ENCODE measurements around the gene PHF21A.
"Not testable (repeated sequence)": the region's sequence is repeated elsewhere in the genome, so short reads cannot be mapped to it uniquely, and the experiment has no call there.

PHF21A gene

DNA sequence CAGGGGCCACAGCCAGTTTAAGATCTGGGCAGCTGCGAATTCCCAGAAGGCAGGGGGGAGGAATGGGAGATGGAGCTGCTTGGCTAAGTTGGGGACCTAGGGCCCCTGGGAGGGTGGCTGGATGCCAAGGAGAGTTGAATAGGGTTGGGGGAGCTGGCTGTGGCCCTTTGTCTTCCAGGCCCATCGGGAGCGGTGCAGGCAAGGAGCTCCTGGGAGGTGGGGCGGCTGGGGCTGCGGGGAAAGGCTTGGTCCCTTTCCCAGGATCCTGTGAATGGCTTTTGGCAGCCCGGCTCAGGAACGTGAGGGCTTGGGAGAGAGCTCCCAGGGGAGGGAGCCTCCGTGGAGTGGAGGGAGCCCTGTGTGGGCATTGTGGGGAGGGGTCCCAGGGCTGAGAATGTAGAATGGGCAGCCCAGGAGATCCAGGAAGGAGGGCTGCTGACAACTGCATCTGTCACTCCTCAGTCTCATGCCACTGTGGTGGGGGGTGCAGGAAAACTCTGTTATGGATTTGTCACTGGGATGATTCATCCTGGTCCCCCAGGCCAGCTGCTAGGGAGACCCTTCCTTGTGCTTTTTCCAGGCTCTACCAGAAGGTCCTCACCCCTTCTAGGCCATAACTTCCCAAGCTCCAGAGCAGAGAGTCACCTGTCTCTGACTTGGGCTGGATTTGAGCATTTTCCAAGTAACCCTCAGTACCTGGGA is 220.2 kb downstream of the PHF21A start:
- no peak for DNase-seq

DNA sequence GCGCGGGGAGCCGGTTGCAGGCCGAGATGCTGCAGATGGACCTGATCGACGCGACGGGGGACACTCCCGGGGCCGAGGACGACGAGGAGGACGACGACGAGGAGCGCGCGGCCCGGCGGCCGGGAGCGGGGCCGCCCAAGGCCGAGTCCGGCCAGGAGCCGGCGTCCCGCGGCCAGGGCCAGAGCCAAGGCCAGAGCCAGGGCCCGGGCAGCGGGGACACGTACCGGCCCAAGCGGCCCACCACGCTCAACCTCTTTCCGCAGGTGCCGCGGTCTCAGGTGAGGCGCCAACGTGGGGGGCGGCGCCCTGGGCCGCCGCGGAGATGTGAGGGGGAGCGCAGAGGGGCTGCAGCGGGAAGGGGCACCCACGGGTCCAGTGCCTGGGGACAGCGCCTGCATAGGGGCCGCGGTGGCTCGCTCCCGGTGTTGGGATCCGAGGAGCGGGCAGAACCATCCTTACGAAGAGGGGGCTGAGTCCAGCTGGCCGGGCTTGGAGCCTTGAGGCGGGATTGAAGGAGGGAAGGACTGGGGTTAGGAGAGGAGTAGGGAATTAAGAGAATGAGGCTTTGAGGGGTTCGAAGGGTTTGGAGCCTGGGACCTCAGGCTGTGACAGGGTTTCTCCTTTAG is 221.0 kb downstream of the PHF21A start:
- DNase-seq, result not testable (repeated sequence)

DNA sequence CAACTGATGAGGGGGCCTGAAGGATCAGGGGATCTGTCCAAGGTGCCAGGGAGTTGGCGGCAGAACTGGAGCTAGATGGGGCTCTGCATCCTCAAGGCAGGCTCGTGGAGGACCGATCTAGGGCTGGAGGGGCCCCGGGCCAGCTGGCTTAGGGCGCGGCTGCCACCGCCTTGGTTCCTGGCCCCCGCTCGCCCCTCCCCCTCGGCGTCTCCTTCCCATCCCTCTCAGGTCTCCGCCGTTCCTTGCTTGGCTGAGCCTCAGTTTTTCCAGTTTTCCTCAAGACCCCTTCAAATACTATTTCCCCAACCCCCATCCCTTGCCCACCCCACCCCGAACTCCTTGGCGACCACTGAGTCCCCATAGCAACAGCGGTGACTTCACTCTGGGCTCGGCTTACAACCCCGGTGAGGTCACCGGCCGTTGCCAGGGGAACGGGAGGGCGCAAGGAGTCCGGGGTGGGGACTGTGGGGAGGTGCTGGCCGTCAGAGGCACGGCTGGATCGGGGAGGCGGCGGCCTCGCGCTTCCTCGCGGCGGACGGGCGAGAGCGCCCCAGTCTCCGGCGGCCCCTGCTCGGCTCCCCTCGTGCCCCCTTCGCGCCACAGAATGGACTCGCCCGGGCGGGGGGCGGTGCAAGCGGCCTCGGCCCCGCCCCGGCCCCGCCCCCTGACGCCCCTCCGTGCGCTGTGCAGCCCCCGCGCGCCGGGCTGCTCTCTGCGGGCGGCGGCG is 221.6 kb downstream of the PHF21A start:
- peak in 3 of 5 donors; percentile 47 to 48 (median 48) for DNase-seq

DNA sequence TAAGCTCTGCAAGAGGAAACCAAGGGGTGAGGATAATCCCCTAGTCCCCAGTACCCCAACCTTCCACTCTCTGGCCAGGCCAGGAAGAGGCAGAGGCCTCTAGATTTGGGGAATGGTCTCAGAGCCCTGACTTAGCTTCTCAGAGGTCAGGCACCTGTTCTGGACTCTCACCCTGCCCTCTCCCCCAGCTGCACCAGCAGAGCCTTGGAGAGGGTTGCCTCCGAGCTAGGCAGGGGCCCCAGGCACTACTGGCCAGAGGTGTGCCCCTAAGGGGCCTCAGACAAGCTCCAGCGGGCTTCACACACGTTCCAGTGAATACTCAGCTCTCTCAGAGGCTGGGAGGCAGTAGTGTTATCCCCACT is 222.2 kb downstream of the PHF21A start:
- no peak for DNase-seq

DNA sequence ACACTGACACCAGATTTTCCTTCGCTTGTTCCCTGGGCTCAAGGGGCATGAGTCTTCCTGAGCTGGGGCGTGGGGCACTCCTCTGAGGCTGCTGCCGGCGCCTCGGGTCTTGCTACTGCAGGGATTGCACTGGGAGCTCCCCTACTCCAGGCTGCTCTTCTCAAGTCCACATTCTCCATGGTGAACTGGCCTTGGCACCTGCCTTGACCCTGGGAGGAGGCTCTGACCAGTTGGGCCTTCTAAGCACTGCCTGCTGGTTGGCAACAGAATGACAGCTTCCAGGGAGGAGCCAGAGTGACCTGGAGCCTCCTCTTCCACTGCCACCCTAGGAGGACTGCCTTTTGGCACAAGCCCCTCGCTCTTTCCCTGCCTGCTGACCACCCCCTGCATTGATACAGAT is 223.7 kb downstream of the PHF21A start:
- no peak for DNase-seq

DNA sequence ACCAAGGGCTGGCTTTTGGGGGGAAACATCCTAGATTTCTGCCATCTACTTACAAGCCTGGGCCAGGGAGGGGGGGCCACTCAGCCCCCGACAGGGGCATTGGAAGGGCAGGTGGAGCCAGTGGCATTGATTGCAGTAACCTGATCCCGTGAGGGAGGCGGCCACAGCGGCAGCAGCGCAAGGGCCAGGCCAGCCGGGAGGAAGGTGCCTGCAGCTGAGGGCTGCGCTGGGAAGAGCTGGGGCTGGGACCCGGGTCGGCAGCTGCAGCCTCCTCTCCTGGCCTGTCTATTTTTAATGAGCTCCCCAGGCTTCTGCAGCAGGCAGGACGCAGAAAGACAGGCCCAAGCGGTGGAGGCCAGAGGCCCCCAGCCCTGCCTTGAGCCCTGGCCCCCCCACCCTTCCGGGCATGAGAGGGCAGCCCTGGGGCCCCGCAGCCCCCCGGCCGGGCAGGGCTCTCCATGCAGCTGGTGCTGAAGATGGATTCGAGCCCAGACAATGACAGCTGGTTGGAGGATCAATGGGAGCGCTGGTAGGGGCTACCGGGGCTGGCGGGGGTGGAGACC is 224.8 kb downstream of the PHF21A start:
- DNase-seq, result no peak

DNA sequence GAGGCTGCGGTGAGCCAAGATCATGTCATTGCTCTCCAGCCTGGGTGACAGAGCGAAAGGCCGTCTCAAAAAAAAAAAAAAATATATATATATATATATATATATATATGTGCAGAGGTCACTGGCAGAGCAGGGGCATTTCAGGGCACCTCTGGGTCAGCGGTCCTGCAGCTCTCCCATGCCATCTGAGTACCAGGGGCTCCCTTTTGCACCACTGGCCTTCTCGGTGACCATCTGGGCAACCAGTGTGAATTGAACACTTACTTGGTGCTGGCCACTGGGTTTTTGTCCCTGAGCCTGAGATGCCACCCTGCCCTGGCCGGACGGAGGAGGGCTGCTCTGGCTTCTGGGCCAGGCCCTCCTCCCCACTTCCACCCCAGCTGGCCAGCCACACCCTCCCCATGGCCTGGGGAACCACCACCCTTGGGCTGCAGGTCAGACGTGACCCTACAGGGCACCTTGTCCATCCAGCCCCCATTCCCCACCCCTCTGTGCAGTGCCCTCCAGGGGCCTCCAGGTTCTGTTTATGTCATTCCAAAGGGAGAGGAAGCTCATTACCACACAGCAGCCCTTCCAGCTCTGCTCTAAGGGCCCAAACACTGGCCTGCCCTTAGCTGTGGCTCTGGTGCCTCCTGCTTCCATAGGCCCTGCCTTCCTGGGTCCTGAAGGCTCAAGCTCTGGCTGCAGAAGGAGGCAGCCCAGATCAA is 225.5 kb downstream of the PHF21A start:
- DNase-seq, result no peak

DNA sequence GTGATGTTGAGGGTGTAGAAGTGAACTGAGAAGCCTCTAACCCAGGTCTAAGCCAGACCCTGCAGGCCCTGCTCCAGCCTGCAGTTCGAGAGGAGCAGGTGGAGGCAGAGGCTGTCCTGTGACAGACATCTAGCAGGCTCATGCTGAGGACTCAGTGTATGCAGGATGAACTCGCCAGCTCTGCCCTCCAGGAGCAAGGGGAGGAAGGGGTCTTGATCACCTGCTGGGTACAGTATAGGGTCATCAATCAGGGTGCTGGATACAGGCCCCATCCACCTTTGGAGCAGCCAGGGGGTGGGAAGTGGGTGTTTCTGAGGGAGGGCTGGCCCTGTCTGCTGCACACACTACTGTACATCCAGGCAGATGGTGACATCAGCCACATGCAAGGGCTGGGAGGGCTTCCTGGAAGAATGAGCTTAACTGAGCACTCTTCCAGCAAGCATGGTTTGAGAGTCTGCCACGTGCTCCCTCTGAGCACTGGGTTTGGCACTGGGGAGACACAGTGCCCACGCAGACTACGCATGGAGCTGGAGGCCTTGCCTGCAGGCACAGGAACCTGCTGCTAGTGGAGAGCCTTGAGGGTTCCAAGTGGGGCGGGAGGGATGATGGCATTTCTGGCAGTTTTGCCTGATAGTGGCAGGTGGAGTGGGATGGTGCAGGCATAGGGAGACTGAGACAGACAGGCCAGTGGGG is 226.6 kb downstream of the PHF21A start:
- DNase-seq, result no peak

DNA sequence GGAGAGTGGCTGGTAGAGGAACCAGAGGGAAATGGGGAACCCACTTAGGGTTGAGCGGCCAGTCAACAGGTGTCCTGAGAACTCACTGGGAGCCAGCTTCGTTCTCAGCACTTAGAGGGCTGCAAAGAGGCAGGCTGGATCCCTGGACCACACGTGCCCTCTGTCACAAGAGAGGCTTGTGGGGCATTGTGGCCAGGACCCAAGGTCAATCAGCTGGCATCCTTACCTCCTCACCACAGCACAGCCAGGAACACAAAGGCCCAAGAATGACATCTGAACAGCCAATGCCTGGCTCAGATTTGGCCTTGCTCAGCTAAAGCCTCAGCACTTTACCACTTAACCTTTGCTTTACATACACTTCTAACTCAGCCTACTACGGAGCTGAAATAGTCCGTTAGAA is 228.4 kb downstream of the PHF21A start:
- no peak for DNase-seq

DNA sequence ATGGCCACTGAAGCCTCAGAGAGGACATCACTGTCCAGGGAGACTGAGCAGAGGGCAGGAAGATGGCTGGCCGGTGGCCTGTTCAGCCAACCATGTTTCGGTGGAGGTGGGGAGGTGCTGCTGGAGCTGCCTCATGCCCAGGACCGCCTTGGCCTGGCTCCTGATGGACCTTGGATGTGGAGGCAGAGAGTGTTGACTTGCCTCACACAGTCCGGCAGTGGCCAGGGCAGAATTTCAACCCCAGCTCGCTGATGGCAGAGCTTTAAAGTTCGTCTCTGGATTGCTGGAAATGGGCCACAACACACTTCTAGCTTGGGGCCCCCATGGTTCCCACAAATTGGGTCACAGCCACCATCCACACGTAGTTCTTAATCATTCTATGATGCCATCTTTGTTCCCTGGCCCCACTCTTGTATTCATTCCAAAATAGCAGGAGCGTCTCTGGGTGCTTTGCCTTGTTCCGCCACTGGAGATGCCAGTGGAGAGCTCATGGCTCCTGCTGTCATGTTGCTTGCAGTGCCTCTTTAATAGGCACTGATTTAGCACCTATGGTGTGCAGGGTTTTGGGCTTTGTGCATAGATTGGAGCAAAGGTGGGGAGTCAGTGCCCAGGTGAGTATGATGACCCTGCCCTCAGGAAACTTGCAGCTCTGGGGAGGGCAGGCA is 230.2 kb downstream of the PHF21A start:
- DNase-seq, result no peak

DNA sequence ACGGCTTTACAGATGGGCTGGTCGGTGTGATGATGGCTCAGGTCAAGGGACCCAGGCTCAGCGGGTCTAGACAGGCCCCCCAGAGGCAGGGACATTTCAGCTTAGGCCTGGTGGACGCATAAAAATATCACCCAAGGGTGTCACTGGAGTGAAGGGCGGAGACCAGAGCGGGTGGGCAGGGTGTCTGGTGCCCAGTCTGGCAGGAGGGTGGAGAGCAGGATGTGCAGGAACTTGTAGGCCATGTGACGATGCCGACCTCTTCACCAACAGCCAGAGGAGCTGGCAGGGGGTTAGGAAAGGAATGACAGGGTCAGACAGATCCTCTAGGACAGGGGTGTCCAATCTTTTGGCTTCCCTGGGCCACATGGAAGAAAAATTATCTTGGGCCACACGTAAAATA is 231.3 kb downstream of the PHF21A start:
- DNase-seq, result no peak

DNA sequence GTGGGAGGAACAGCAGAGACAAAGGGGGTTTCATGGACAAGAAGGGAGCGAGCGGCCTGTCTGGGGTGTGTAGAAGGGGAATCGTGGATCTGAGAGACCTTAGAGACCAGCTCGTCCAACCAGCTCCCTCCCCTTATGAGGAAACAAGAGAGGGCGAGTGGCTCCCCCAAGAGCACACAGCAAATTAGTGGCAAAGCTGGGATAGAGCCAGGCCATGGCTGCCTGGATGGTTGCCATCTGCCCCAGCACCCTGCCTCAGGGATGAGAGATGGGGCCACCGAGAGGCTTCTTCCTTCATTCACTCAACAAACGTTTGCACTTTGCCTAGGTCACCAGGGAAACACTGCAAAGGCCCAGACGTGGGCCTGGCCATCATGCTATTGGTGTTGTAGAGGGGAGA is 231.7 kb downstream of the PHF21A start:
- no peak for DNase-seq

DNA sequence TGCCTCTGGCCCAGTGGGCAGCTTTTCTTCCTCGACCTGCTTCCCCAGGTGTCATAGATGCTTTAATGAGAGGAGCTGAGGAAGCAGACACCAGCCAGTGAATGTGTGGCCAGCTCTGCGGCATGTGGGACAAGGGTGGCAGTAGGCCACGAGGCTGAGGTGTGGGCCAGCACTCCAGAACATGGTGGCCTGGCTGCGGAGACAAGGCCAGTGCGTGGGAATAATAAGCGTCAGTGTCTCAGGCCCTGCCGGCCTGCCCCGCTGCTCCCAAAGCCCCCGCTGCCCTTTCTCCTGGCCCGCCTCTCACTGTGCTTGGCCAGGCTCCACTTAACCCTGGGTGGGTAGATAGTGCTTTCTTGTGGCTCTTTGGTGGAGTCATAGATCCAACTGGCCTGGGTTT is 233.7 kb downstream of the PHF21A start:
- no peak for DNase-seq

DNA sequence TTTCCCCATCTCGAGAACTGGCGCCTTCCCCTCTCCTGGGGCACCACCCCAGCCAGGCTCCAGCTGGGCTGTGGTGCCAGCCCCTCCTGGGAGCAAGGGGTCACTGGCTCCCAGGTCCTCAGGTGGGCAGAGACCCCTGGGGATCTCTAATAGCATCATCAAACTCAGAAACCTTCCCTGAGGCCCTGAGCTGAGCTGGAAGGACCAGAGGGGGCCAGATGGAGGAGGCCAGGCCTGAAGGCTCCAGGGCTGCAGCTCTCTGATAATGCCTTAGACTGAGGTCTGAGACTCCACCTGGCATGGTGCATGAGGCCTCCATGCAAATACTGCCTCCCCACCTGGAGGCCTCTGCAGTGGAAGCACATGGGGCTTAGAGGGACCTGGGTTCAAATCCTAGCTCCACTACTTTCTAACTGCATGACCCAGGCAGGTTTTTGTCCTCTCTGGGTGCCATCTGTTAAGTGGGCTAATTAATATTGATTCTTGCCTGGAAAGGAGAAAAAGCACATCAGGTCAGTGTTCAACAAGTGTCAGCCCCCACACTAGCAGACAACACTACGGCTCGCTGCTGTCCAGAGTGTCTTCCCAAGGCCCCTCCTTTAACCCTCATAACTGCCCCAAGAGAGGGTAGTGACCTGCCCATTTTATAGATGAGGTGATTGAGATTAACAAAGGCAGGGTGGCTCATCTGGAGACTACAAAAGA is 234.3 kb downstream of the PHF21A start:
- DNase-seq, result no peak

DNA sequence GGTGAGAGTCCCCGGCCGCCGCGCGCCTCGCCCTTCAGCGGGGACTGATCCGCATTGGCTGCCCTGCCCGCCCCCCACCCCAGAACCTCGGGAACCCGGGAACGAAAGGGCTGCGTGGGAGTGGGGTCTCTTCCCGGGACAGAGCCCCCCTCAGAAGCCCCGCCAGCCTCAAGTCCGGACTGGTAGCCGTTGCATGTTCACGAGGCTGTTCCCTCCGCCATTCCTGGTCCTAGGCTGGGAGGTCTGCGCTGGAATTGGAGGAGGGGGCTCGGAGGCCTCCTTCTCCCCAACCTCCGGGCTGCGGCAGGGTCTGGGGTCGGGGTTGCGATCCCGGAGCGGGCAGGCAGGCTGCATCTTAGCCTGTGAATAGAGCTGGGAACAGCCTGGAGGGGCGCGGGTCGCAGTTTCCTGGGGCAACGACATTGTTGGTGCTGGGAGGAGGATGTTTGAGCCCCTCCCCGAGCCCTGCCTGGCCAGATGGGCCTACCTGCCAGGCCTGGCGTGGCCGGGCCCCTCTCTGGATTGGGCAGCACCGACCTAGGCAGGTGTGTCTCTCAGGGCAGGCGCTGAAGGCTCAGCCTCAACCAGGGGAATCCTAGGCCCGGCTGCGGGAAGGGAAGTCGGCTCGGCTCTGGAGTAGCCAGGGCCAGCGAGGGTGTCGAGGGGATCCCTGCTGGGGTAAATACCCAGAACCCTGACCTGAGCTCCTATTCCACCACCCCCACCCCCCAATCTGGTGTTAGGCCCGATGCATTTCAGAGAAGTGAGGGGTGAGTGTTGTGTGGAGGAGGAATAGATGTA is 235.1 kb downstream of the PHF21A start:
- no peak for DNase-seq

DNA sequence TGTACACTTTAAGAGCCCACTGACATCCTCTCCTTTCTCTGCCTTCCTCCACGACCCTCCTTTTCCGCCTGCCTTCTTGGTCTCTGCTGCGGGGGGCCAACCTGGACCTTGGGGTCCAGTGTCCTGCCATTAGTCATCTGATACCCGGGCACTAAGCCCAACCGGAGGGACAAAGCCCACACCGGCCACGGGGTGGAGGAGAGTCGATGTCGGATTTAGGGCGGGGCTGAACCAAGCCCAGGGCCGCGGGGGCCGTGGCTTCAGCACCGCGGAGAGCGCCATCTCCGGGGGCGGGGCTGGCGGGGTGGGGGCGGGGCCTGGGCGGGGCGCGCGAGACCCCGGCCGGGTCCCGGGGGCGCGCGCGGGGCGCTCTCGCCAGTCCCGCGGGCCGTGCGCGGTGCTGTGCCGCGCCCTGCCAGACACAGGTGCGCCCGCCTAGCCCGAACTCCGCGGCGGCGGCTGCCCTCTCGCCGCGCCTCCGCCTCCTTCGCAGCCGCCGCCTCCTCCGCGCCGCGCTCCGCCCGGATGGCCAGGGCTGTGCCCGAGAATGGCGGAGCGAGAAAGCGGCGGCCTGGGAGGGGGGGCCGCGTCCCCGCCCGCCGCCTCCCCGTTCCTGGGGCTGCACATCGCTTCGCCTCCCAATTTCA is 235.9 kb downstream of the PHF21A start, which contains the start of gene MAPK8IP1:
Gene MAPK8IP1, plus strand, starts transcription at position 378 of the 647 bp plus-strand sequence. Its CDS starts 170 bp downstream, at position 548.
- DNase-seq, result peak; percentile 28 to 64 (median 38)

DNA sequence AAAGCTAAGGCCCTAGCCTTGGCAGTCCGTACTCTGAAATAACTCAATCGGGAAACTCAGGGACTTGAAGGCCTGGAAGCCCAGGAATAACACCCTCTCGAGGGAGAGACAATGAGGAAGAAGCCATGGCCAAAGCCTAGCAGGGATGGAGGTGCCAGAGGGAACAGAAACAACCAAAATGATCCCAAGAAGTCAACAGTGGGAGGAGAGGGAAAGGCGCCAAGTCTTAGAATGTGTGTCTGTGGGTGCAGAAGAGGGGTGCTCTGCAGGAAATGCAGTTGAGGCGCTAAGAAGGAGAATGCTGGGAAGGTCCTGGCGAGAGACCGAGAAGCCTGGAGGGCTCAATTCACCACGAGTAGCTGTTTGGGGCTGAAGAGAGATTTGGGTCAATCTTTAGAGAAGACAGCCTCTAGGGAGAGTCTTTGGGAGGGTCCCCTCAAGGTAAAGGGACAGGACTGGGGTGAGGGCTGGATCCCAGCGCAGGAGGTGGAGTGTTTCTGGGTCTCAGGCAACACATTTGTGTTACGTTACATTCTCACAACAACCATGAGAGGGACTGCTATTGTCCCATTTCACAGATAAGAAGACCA is 236.6 kb downstream of the PHF21A start:
- DNase-seq, result no peak

All from T-helper 1 cell (primary cell).